Hypothalamus (tissue), 51 donors: ENCODE data around the gene CYP26B1.

Experiments
- DNase-seq, 51 donors: peaks; one replicate each; lab custom pipeline; 2025; lab: John Stamatoyannopoulos, UW

Gene CYP26B1

GRCh38 chr2:72147303-72147971, at the start of gene CYP26B1:
TSS of gene CYP26B1 (minus strand) at chr2:72147862. CDS start at chr2:72147834, 28 bp downstream.
- peak in 10 of 51 donors; percentile 7 to 47 (median 32) for DNase-seq

- no peak for DNase-seq
Observed at GRCh38 chr2:72193723-72194122, 46.1 kb upstream of the CYP26B1 start.

- DNase-seq = no peak
Observed at GRCh38 chr2:72191441-72191840, 43.8 kb upstream of the CYP26B1 start.

GRCh38 chr2:72185206-72185605, 37.5 kb upstream of the CYP26B1 start:
- no peak for DNase-seq

GRCh38 chr2:72183466-72183865, 35.8 kb upstream of the CYP26B1 start:
- no peak for DNase-seq

- DNase-seq = no peak
Observed at GRCh38 chr2:72183016-72183415, 35.4 kb upstream of the CYP26B1 start.

GRCh38 chr2:72182547-72182946, 34.9 kb upstream of the CYP26B1 start:
- no peak for DNase-seq

GRCh38 chr2:72181616-72182015, 34.0 kb upstream of the CYP26B1 start:
- DNase-seq = no peak

GRCh38 chr2:72180351-72180750, 32.7 kb upstream of the CYP26B1 start:
- DNase-seq = no peak

- DNase-seq = no peak
Observed at GRCh38 chr2:72178551-72178950, 30.9 kb upstream of the CYP26B1 start.

- no peak for DNase-seq
Observed at GRCh38 chr2:72176281-72176680, 28.6 kb upstream of the CYP26B1 start.

GRCh38 chr2:72175636-72176035, 28.0 kb upstream of the CYP26B1 start:
- no peak for DNase-seq

GRCh38 chr2:72173640-72174321, 26.1 kb upstream of the CYP26B1 start:
- DNase-seq = no peak

- DNase-seq = no peak
Observed at GRCh38 chr2:72172478-72172877, 24.8 kb upstream of the CYP26B1 start.

- no peak for DNase-seq
Observed at GRCh38 chr2:72166279-72166678, 18.6 kb upstream of the CYP26B1 start.

- no peak for DNase-seq
Observed at GRCh38 chr2:72165792-72166191, 18.1 kb upstream of the CYP26B1 start.

- DNase-seq = no peak
Observed at GRCh38 chr2:72162574-72162973, 14.9 kb upstream of the CYP26B1 start.

GRCh38 chr2:72159211-72159993, 11.7 kb upstream of the CYP26B1 start:
- no peak for DNase-seq

- DNase-seq = no peak
Observed at GRCh38 chr2:72157871-72158771, 10.5 kb upstream of the CYP26B1 start.

- DNase-seq = no peak
Observed at GRCh38 chr2:72156872-72157271, 9.2 kb upstream of the CYP26B1 start.

GRCh38 chr2:72155737-72156136, 8.1 kb upstream of the CYP26B1 start:
- DNase-seq = no peak
